Measurements from ENCODE around the gene KRT20.

DNA sequence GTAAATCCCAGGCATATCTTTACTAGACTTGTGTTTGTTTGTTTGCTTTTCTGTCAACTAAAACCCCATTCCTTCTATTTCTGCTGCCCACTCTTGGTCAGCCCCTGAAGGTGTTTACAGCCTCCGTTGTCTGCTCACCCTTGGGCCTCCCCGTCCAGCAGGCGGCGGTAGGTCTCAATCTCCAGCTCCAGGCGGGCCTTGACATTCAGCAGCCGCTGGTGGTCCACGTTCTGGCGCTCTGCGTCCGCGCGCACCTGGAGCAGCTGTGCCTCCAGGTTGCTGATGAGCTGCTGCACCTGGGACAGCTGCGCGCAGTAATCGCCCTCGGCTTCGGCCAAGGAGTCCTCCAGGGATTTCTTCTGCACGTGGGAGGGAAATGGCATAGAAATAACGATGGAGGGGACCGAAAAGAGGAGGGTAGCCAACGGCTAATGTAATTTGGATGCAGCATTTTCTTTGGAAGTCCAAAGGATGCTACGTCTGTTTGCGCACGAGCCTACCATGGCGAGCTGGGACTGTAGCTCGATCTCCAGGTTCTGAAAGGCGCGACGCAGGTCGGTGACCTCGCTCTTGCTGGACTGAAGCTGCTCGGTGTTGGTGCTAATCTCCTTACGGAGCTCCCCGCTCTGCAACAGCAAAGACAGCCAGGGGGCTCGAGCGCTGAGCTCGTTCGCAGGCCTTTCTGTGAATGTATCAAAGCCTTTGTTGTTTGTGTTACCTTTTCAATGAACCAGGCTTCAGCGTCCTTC is 21.9 kb downstream of the KRT20 start:
- TF ChIP-seq POLR2A (IDR thresholded peaks at IDR 0.05; ENCODE audit: low read length) (no peak), GATA1 (IDR thresholded peaks at IDR 0.05; ENCODE audit: low read depth, low read length) (no peak)

Measured in erythroblast (primary cell).